GM19043 (cell line): ENCODE data around the gene SMC1B.
A peak's percentile ranks its signal among the peaks of the same experiment; 100 is the strongest.

ENCODE experiments used
- ATAC-seq: cut with Tn5 transposase; IDR thresholded peaks from one replicate; pipeline ENCODE4 v1.9.1; 2021; ENCODE audit warnings: low read depth; ENCODE audit not compliant: unreplicated experiment

The SMC1B gene

GRCh38 chr22:45324311-45324711 lies 89.1 kb downstream of the SMC1B start:
- no peak for ATAC-seq

GRCh38 chr22:45323695-45324094 lies 89.7 kb downstream of the SMC1B start:
- ATAC-seq = no peak

GRCh38 chr22:45322873-45323525 lies 90.4 kb downstream of the SMC1B start:
- no peak for ATAC-seq

GRCh38 chr22:45321827-45322226 lies 91.6 kb downstream of the SMC1B start:
- no peak for ATAC-seq

GRCh38 chr22:45320357-45320976 lies 92.9 kb downstream of the SMC1B start:
- no peak for ATAC-seq

- ATAC-seq = no peak
Observed at GRCh38 chr22:45319324-45319685, 94.1 kb downstream of the SMC1B start.

GRCh38 chr22:45318558-45319323 lies 94.7 kb downstream of the SMC1B start:
- ATAC-seq = no peak

- ATAC-seq = no peak
Observed at GRCh38 chr22:45318168-45318557, 95.2 kb downstream of the SMC1B start.

- no peak for ATAC-seq
Observed at GRCh38 chr22:45317551-45318167, 95.7 kb downstream of the SMC1B start.

- no peak for ATAC-seq
Observed at GRCh38 chr22:45316796-45317526, 96.4 kb downstream of the SMC1B start.

GRCh38 chr22:45314786-45315185 lies 98.6 kb downstream of the SMC1B start:
- ATAC-seq = no peak

GRCh38 chr22:45314054-45314721 lies 99.2 kb downstream of the SMC1B start:
- no peak for ATAC-seq

- ATAC-seq = no peak
Observed at GRCh38 chr22:45312856-45313255, 100.5 kb downstream of the SMC1B start.

- no peak for ATAC-seq
Observed at GRCh38 chr22:45312415-45312814, 101.0 kb downstream of the SMC1B start.

GRCh38 chr22:45310977-45311531 lies 102.3 kb downstream of the SMC1B start:
- ATAC-seq = no peak

GRCh38 chr22:45310331-45310976 lies 102.9 kb downstream of the SMC1B start:
- no peak for ATAC-seq

GRCh38 chr22:45309422-45310227 lies 103.8 kb downstream of the SMC1B start, which contains the start of gene FAM118A:
TSS of gene FAM118A (plus strand) at chr22:45309934. CDS start at chr22:45322380, 12,446 bp downstream.
- peak; percentile 80 for ATAC-seq

- no peak for ATAC-seq
Observed at GRCh38 chr22:45308957-45309421, 104.4 kb downstream of the SMC1B start.
